HG03139 (cell line): Measurements from ENCODE around the gene IP6K2.
"Not testable (repeated sequence)": the region's sequence is repeated elsewhere in the genome, so short reads cannot be mapped to it uniquely, and the experiment has no call there.

Experiments
- ATAC-seq: cut with Tn5 transposase; IDR thresholded peaks from one replicate; pipeline ENCODE4 v1.9.1; 2021; ENCODE audit not compliant: unreplicated experiment

The IP6K2 gene, protein sequence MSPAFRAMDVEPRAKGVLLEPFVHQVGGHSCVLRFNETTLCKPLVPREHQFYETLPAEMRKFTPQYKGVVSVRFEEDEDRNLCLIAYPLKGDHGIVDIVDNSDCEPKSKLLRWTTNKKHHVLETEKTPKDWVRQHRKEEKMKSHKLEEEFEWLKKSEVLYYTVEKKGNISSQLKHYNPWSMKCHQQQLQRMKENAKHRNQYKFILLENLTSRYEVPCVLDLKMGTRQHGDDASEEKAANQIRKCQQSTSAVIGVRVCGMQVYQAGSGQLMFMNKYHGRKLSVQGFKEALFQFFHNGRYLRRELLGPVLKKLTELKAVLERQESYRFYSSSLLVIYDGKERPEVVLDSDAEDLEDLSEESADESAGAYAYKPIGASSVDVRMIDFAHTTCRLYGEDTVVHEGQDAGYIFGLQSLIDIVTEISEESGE

DNA sequence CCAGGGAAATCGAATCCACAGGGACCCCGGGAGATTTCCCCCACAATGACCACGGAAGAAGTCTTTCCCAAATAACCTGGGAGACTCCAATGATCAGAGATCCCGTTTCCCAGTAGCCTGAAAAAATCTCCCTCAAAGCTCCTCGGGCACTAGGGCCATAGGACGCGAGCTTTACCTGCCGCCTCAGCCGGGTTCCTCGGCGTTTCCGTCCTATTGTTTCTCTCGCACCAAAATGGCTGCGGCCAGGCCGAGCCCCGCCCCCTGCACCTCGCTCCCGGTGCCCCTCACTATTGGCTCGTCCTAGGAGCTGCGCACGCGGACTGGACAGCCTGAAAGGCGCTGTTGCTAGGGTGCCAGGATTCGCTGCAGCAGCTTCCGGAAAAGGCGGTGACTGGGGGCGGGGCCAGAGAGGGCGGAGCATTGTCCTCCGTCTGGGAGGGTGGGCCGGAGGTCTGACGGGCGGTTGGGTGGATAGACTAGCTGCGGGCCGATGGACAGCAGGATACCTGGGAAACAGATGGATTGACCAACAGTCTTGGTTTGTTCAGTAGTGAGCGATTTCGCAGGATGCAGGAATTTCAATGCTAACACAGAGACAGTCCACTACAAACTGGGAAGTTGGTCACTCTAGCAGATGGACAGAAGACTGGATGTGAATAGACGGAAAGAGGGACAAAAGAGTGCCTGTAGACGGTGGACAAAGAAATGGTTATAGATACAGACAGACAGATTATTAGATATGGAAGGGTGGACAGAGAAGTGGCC lies at the start of gene IP6K2:
Gene IP6K2, minus strand, starts transcription at position 240 of the 765 bp plus-strand sequence. CDS start 21,930 bp downstream, outside the sequence.
- ATAC-seq: peak; percentile 98

DNA sequence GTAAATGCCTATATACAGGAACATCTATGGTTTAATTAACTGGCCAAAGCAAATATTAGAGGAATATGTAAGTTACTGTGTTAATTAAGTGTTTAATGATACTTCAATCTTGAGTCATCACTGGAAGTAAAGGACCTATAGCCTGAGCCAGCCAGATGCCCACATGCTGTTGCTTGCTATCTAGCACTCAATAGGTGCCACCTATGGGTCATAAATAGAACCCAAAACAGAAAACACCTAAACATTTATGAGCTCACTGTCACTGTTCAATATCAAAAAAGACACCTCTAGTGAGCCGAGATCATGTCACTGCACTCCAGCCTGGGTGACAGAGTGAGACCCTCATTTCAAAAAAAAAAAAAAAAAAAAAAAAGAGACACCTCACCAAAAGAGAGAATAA lies 48.4 kb upstream of the IP6K2 start:
- no peak for ATAC-seq

DNA sequence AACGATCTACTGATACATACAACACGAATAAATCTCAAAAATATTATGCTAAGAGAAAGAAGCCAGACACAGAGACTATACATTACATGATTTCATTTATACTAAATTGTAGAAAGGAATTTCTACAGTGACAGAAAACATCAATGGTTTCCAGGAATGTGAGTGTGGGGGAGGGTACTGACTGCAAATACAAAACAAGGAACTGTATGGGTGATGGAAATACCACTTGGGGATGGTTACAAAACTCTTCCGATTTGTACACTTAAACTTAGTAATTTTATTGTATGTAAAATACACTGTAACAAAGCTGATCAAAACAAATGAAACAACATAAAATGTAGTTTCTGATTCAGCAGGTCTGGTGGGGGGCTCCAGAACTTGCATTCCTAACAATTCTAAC lies 45.8 kb upstream of the IP6K2 start:
- no peak for ATAC-seq

DNA sequence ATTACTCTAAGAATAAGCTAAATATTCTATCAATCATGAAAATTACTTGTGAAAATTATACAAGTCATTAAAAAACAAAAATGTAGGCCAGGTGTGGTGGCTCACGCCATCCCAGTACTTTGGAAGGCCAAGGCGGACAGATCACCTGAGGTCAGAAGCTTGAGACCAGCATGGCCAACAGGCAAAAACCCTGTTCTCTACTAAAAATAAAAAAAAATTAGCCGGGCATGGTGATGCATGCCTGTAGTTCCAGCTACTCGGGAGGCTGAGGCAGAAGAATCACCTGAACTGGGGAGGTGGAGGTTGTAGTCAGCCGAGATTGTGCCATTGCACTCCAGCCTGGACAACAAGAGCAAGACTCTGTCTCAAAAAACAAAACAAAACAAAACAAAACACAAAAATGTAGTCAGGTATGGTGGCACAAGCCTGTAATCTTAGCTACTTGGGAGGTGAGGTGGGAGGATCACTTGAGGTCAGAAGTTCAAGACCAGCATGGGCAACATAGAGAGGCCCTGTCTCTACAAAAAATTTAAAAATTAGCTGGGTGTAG lies 43.0 kb upstream of the IP6K2 start:
- not testable (repeated sequence) for ATAC-seq

DNA sequence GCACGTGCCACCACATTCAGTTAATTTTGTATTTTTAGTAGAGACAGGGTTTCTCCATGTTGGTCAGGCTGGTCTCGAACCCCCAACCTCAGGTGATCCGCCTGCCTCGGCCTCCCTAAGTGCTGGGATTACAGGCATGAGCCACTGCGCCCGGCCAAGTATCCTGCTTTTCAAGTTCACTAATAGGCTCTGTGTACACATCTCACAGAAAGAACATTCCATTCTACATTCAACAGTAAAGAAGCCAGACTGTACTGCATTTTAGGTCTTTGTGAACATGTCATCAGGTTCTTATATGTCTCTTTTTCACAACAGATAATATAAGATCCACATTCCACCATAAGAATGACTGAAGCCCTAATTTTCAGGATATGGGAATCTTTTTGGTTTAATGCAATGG lies 42.5 kb upstream of the IP6K2 start:
- ATAC-seq: not testable (repeated sequence)

DNA sequence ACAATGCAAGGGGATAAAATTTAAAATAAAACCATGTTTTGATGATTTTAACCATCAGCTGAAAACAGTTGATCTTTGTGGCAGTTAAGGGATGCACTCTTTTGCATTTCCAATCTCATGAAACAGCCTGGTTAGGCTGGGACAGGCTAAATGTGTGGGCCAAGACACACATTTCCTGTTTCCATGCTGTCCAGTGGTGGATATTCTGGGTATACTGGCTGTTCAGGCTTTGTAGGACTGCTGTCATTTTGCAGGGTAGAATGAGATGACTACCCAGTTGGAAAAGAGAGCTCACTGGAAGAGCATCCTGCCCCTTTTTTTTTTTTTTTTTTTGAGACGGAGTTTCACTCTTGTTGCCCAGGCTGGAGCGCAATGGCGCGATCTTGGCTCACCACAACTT lies 42.0 kb upstream of the IP6K2 start:
- no peak for ATAC-seq

DNA sequence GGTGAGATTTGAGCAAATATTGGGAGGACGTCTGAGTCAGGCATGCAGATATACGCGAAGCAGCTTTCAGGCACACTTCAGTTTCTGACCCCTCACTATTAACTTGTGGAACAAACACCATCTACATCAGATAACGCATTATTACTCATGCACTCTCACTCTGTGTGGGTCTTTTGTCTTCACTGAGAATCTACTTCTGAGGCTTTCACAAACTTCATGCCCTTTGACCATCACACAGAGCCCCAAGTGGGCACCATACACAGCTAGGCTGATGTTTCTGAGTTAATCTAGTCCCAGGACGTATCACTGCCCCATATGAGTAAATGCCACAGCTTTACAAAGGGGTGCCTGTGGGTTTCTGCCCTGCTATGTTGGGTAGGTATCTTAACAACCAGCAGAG lies 39.6 kb upstream of the IP6K2 start:
- no peak for ATAC-seq

DNA sequence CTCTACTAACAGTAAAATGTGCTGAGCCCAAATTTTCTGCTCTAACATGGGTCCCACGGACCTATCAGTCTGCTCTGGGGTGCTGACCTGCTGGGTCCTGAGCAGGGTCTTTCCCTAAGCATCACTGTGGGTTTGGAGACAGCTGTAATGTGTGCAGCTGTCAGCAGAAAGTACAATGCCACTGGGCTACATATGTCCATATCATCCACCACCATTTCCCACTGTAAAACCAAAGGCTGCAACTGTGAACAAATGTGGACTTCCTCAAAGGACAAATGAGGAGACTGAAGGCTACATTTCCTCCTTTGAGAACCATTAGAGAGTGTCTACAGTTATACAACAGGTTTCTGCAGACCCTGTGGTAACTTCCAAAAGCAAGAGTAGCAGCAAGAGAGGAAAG lies 33.8 kb upstream of the IP6K2 start:
- no peak for ATAC-seq

DNA sequence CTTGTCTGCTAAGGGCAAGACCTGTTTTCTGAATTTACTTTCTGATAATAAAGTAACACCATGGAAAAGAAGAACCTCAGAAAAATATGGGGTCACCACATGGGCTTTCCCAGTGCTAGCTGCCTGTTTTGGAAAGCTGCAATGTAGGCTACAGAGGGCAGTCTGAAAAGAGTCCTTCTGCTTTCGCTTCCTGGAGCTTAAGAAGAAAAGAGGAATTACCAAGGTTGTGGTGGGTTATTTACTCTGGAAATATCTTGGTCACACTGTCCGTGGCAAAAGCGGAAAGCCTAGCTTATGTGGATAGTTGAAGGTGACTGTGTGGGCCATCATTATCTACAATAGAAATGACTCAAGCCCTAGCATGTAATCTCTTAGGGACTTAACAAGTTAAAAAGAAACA lies 31.7 kb upstream of the IP6K2 start:
- no peak for ATAC-seq

DNA sequence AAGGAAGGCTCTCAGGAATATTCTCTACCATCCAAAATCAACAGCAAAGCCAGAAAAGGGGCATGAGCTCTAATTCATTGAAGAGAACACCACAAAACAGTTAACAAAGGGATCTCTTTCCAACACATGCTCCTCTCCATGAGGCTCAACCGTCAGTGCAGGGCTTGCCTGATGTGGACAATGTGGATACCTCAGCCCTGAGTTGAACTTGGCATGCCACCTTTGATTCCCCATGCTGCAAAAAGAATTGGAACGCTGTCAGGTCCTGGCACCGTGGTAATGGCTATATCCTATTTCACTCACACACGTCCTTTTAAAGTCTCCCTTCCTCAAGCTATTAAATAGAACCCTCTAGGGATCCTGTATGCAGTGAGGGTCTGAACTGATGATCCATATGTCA lies 30.7 kb upstream of the IP6K2 start:
- no peak for ATAC-seq

DNA sequence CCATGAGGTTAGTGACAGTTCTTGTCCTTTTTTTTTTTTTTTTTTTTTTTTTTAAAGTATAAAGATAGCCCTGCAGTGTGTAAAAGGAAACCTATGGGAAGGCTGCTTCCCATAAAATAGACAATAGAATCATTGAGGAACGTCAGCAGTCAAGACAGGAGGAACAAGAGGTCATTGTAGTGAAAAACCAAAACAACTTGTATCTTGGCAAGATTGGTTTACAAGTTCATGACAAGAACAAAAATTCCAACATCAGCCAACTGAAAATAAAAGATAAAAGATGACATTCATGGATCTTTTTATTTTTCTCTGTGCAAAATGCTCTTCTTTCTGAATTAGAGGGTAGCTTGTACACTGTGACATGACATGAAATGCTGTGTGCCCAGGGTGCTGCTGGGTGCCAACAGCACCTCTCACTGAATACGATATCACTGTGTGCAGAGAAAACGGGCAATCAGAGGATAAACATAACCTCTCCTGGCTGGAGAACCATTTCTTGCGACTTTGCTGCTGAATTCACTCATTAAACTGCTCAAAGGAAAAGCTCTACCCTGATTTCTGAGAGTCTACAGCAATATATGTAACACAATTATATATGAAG lies 30.1 kb upstream of the IP6K2 start:
- no peak for ATAC-seq

DNA sequence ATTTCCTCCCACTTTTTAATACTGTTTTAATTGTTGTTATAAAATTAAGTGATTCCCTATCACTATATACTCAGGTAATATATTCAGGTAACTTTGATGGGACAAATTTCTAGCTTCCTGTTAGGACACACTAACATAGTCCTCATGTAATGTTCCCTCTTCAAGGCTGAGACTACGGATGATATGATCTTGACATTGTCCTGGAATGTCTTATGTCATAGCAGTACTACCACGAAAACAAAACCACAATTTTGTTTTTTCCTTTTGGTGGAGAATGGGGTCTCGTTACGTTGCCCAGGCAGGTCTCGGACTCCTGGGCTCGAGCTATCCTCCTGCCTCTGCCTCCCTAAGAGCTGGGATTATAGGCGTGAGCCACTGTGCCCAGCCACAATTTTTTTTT lies 26.8 kb upstream of the IP6K2 start:
- ATAC-seq: no peak

DNA sequence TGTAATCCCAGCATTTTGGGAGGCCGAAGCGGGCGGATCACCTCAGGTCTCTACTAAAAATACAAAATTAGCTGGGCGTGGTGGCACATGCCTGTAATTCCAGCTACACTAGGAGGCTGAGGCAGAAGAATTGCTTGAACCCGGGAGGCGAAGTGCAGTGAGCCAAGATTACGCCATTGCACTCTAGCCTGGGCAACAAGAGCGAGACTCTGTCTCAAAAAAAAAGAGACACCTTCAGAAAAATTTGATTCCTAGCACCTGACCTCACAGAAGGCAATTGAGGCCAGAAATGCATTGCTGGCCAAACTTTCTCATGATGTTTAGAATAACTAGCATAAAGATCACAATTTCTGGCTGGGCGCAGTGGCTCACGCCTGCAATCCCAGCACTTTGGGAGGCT lies 24.2 kb upstream of the IP6K2 start:
- not testable (repeated sequence) for ATAC-seq

DNA sequence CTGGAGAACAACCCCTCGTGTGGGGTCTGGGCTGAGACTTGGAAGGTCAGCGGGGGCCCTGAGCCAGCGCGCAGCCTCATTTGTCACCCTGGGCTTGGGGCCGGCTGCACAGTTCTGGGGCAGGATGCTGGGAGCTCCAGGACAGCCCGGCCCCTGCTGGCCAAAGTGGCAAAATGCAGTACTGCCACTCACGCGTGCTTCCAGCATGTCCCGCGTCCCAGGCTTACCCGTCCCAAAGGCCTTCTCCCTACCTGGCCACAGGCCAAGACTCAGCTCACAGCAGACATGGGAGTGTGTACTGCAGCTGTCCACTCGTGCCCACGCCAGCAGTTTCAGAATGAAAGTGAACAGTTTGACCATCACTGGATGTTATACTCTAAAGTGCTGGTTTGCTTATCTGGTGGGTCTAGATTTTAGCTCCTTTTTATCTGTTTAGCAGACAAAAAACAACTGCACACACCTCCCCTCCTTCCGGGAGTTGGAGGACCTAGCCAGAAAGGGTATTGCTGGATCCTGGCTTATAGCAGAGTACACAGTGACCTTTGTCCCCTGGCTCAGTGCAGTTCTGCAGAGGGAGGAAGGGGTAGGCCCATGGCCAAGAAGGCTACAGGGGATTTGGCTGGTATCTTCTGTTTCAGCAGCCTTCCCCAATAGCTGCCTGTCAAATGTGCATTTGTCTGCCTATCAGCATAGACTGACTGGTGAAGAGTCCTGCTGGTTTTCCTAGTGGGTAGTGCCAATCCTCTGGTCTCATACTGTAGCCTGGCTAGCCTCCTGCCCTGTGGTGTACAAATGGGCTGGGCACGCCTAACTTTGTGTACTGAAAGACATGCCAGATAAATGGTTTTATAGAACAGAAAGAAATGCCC lies 23.2 kb upstream of the IP6K2 start:
- peak; percentile 75 for ATAC-seq

DNA sequence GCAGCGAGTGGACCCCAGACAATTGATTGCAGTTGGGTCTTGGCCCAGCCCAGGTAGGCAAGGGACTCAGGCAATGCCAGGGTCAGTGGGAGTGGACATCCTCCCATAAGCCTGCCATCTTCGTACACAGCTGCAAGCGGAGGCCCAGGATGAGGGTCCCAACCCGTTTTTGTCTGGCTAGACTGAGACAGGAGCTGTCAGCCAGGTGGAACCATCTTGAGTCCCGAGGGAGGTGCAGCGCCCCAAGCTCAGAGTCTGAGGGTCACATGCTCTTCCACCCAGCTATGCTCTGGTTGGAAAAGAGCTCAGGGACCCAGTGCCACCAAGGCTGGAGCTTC lies 22.6 kb upstream of the IP6K2 start:
- no peak for ATAC-seq

DNA sequence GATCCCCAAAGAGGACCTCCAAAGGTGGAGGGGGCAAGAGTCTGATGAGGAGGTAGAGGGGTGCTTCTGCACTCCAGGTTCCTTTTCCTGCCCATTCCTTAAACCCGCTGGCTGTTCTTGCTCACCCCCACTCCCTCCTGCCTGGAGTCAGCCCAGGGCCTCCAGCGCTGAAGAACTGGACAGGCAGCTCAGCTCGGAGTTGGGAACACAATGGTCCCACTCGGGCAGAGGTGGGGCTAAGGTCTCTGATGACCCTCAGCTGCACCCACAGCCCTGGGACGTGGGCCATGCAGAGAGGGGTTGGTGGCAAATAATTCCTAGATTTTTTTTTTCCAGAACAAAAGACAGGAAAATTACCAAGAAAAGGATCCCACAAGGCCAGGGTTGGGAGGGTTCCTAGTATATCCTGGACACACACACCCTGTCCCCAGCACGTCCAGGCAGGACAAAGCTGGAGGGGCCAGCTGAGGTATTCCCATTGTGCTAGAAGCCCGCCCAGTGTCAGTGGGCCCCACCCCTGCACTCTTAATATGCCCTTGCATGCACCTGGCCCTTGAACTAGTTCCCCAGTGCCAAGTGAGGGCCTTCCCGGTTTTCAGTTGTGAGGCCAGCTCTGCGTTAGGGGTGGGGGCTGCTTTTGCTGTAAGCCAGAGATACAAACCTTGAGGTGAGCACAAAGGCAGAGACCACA lies 22.1 kb upstream of the IP6K2 start:
- no peak for ATAC-seq

DNA sequence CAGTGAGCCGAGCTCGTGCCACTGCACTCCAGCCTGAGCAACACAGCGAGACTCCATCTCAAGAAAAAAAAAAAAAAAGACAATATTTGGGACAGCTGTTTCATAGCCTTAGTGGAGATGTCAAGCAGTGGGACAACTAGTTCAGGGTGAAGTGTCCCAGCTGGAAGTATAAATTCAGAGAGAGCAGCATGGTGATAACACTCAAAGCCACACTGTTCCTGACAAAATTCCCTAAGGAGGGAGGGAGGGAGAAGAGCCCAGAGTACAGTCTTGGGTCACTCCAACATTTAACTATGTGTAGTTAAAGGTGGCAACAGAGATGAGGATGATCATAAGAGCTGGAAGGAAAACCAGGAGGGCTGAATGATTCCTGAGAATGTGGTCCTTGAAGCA lies 21.1 kb upstream of the IP6K2 start:
- no peak for ATAC-seq

DNA sequence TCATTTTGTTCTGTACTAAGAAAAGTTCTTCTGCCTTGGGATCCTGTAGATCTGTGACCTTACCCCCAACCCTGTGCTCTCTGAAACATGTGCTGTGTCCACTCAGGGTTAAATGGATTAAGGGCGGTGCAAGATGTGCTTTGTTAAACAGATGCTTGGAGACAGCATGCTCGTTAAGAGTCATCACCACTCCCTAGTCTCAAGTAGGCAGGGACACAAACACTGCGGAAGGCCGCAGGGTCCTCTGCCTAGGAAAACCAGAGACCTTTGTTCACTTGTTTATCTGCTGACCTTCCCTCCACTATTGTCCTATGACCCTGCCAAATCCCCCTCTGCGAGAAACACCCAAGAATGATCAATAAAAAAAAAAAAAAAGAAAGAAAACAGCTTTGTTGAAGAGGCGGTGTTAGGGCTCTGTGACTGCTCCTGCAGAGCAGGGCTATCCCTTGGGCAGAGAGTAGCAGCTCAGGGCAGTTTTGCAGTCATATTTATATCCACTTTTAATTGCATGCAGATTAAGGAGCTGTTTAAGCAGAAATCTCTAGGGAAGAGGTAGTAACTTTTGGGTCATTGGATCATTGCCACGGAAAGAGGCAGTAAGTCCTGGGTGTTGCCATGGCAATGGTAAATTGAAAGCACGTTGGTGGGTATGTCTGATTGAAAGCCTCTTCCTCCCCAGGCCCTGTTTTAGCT lies 18.2 kb upstream of the IP6K2 start:
- not testable (repeated sequence) for ATAC-seq

DNA sequence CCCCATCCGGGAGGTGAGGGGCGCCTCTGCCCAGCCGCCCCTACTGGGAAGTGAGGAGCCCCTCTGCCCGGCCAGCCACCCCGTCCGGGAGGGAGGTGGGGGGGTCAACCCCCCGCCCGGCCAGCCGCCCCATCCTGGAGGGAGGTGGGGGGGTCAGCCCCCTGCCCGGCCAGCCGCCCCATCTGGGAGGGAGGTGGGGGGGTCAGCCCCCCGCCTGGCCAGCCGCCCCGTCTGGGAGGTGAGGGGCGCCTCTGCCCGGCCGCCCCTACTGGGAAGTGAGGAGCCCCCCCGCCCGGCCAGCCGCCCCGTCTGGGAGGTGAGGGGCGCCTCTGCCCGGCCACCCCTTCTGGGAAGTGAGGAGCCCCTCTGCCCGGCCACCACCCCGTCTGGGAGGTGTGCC lies 17.5 kb upstream of the IP6K2 start:
- ATAC-seq: not testable (repeated sequence)
